NCI-H748 treated with DMSO at 0.1 percent for 48 hours (cell line): Measurements from ENCODE around the gene TRNT1.

Experiments
- DNase-seq: peaks from one replicate; lab custom pipeline; 2025; lab: John Stamatoyannopoulos, UW

TRNT1 gene

DNA sequence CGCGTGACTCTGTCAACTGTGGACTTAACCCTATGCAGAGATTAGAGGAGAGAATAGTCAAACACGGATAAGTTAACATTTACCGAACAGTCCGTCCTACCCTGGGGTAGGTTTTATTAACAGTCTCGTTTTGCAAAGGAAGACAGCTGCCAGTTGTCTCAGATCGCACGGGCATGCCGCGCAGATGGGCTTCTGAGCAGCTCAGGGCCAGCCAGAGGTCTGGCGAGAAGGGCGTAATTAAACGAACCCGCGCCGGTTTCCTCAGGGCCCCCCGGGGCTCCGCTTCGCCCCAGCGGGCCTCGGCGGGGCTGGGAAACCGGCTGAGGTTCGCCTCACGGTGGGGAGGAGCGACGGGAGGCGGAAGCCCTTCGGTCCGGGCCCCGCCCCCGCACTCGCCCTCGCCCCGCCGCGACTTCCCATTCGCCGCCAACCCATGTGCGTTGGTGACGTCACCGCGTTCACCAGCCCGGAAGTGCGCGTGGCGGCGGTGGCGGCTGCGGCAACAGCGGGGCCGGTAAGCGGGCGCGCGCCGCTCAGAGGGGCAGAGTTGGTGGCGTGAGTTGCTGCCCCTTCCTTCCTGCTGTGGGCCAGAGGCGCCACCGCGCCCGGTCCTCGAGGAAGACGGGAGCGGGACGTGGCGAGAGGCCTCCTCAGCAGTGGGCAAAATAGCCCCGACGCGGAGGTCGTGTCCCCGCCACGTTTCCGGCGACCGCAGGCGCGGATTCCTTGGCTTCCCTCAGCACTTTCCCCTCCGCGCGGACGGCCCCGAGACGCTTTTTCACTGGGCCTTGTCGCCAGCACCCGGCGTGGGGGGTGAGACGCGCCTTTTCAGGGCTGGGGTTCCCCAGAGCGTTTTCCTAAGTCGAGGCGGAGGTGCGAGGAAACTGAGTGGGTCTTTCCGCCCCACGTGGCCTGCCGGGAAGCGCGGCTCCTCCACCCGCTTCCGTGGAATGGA is at the start of gene TRNT1:
TRNT1 (plus strand) TSS at position 464 of the 955 bp plus-strand sequence. CDS start 2,101 bp downstream, outside the sequence.
- DNase-seq = peak; percentile 76

DNA sequence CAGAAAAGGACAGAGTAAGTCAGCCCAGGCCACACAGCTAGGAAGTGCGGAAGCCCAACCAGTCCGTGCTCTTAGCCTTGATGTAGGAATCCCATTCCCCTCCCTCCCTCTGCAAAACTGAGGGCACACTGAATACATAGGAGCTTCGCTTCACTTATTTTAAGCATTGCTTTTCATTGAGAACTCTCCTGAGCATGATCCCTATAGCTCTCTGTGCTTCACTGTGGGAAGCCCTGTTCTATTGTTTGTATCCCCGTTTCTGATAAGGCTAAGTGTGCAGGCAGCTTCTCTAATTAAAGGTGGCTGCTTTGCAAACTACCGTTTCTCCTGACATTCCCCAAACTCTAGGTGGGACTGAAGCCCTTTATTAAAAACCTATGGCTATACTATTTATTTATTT is 46.4 kb upstream of the TRNT1 start:
- DNase-seq = no peak

DNA sequence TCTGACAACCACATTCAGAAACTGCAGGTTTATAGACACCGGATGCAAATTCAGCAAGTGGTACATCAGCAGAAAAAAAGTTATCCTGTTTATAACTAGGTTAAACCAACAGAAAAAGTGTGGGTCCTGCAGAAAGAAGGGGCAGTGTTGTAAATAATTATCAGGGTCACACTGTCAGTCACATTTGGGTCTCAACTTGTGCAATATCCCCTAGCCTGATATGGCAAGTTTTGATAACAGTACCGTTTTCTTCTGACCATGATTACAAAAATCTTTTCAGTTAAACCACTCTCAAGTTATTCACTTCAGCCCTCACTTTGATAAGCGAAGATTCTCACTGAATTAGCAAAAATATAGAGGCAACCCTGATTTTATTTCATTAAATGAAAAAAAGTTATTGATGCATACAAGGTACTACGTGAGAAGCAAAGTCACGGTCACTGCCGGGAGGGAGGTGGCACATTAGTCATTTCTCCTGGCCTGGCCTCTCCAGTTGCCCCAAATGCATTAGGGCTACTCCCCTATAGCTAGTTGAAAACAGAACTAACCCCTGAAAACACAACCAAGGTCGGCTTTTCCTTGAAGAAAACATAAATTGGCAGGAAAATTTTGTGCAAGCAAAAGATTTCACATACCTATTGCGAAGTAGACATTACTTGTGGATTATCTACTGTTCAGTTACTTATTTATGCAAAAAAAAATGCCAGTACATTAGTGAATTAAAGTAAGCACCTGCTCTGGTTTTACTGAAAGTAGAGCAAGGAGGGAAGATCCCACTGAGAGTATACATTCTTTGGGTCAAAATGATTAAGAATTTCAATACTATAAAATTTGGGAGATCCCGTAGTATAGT is 45.1 kb upstream of the TRNT1 start:
- DNase-seq = no peak

DNA sequence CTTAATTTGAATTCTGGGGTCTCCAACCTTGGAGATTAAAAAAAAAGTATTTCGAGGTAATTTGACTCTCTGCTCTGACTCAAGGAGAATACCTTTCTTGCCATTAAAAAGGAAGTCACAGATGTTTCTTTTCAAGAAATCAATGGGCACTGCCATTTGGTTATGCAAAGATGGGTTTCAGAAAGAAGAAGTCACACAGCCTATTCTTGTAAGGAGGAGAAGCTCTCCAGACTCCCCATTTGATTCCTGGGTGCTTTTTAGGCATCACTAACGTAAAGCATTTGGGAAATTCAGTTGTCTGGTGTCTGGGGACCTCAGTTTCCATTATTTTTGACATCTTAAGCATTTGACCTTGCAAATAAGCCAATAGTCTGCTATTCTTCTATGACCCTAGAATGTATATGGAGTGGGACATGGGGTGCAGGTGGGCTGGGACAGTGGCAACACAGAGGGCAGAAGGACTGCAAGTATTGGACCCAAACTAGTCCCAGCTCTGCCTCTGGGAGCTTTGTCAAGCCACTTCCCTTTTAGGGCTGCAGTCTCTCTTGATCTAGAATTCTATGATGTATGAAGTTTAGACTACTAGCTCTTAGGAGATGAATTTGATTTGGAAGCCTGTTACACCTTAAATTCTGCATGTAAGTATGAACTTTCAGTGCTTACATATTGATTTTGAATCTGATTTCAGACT is 44.4 kb upstream of the TRNT1 start:
- no peak for DNase-seq

DNA sequence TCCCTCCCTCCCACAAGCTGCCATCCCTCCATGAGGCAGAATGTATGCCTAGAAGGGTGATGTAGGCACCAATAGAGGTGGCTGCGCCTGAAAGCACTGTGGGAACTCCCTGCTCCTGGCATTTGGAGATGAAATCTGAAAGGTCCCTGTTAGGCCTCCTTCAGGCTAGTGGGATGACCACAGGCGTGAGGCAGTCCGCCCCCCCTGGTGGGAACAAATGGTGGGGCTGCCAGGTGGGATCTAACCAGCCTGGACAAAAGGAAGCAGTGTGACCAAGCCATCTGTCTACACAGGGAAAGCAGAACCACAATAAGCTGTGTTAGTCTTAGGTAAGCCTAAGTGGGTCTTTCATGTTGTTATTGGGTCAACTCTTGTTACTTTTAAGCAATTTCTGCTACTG is 41.9 kb upstream of the TRNT1 start:
- DNase-seq = no peak

DNA sequence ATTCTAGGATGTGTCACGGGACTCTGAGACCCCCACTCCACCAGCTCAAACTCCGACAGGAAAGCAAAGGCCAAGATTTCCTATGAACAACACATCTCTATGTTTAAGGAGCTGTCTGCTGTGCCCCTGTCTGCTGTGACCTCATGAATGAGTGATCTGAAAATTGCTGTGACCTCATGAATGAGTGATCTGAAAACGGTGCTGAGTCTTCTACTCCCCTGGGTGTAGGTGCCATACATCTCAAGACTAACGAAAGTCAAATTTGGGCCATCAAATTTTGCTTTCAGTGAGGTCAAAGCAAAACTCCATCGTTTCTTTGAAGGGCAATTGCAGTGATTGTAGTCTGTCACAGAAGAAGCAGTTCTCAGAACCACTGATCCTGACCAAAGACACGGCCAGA is 41.0 kb upstream of the TRNT1 start:
- no peak for DNase-seq

DNA sequence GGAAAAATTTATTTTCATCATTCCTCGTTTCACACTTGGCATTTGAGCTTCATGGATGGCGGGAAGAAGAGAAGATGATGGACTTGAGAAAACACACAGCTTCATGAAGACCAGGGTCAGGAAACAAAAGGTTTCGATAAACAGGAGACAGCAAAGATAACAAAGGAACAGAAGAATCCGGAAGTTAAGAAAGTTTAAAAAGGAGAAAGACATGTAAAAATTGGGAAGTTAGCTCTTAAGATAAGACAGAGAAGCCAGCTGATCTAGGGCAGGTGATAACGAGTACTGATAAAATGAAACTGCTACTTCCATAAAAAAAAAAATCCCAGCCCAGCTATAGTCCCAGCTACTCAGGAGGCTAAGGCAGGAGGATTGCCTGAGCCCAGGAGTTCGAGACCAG is 40.5 kb upstream of the TRNT1 start:
- no peak for DNase-seq

DNA sequence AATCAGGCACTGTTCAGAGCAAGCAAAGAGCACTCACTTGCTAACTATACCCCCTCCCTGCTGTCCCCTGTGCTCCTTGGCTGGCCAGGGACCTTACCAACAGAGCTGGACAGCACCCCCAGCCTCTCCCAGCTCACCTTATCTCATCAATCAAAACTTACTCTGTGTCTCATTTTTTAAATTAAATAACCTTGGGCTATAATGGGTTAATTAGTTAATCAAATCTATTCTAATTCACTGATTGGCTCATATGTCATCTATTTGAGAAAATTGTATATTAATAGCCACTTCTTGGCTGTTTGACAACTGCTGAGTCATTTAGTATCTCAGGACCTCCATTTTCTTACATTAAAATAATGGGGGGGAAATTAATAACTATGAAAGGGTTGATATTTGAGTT is 39.5 kb upstream of the TRNT1 start:
- no peak for DNase-seq

DNA sequence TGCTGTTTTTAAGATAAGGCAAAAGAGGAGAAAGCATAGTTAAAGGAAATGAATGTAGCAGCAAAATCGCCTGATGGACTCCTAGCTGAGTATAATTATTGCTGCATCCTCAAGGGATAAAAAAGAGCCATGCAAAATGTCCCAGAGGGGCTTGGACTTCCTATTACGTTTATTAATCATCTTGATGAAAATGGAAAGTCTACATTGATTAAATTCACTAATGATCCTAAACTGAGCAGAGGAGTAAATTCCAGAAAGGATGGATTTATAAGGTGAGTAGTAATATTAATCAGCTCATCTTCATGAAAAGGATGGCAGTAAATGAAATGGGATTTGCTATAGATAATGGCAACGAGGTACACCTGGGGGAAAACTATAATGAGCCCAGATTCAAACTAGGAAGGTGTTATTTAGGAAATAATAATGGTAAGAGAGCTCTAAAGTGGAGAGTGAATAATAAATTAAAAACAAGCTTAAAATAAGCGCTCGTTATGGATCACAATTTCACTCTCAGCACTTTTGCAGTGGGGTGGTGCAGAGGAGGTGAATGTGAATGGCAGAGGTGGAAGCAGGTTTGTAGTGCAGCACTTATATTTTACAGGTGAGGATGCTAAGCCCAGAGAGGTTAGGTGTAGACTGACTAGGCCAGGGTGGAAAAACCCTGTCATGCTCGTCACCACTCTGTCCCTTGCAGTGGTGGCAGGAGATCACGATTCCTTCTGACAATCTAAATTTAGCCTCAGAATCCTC is 38.8 kb upstream of the TRNT1 start:
- no peak for DNase-seq

DNA sequence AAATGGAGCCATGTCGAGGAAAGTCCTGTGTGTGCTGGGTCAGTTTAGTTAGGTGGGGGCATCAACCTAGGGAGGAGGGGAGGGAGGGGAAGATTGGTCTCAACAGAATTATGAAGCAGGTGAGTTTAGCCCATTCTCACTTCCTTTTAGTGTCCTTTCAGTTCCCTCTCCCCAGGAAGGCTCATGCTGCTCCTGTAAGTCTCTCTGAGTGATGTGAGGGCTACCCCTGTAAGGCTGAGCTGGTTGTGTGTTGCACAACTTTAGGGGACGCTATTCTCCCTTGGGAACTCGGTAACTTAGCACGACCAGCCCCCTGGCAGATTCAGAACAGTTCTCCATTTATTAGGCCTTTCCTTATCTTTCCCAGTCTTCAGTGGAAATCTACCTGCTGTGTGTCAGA is 37.7 kb upstream of the TRNT1 start:
- DNase-seq = no peak

DNA sequence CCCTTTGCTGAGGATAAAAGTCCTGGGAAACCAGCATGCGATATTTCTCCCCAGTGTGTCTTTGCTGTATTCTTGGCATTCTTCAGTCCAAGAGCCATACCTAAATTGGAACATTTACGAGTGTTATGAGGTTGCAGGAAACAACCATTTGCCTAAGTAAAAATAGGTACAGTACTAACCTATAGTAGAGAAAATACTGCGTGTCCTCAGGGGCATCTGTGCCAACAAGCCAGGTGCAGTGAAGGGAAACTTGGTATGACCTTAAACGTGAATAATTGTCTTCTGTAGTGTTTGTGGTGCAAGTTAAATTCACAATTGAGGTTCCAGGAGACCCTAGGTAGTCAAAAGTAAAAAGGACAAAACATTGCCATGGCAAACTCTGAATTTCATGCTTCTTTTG is 28.8 kb upstream of the TRNT1 start:
- no peak for DNase-seq

DNA sequence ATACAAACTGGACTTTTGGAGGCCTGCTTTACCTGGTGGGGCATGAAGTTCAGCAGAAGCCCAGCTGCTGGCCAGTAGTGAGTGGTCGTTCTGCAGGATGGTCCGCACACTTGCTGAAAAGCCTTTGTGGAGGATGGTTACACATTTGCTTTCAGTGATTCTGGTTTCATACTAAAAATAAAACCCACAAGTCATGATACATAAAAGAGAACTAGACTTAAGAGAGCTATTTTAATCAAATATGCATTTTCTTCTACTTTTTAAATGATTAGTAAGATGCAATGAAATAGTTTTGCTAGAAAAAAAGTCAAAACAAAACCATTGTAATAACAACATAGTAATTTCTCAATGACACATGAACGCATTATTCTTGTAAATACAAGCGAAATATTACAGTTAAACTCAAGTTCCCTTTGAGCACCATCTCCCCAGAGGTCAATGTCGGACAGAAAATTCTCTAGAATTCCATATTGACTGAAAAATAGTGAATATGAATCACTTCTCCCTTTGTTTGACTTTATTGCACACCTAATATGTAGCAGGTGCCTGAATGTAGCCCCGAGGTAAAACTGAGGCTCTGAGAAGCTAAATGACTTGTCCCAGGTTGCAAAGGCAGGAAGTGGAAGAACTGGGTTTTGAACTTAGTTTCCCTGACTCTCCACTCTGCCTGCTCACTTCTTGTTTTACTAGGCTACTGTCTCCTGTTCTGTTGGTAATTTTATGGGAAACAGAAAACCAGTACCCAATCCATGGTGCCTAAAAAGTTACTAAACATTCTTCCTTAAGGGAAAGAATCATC is 24.9 kb upstream of the TRNT1 start:
- no peak for DNase-seq

DNA sequence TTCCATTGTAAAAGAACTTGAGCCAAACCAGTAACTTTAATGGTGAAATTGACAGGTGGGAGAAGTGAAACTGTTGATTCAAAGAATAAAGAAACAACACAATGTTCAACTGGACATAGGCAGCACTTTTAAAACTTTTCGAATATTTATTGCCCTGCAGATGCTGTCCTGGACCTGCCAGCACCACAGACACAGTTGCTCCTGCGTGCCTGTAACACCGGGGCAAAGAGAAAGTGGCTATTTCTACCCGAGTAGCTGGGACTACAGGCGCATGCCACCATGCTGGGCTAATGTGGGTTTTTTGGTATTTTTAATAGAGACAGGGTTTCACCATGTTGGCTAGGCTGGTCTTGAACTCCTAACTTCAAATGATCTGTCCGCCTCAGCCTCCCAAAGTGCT is 24.0 kb upstream of the TRNT1 start:
- DNase-seq = no peak

DNA sequence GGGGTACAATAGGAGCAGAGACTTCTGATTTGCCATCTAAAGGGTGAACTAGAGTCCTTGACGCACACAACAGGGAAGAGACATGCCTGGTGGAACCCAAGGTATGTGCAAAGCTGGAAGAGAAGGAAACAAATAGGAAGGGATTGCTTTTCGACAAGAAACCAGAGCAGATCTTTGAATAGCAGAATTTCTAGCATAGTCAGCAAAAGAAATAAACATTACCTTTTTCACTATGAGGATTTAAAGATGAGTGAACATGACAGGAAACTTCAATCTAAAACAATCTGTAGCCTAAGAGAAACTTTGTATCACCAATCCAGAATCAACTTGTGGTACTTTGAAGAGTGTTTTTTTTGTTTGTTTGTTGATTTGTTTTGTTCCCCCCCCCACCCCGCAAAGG is 21.5 kb upstream of the TRNT1 start:
- no peak for DNase-seq

DNA sequence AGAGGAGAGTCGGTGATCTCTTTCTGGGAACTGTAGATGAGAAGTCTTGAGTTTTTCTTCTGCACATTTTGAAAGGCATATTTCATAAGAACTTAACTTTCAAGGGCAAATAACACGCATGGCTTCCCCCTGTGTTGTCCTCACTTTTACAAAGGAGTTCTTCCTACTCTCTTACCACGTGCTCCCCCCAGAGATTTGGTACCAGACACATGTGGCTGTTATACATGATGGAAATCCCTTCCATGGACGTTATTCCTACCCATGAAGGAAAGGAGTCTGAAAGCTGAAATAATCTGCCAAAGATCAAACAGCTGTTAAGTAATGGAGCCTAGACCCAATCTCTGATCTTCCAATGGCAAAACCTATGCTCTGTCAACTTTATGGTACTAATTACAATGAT is 20.9 kb upstream of the TRNT1 start:
- no peak for DNase-seq

DNA sequence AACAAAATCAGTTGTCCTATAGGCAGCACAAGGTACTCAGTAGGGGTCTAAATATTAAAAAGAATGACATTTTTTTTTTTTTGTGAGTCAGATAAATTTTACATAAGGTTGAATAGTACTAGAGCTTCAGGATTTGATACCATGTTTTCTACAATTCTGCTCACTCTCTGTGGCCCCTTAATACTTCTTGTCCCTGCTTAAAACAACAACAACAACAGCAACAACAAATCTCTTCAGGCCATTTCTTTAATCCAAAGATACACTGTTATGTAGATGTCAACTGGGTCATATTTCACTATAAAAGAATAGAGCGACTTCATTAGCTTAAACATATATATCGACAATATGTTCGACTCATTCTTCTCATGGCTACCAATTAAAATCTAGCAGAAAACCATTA is 19.6 kb upstream of the TRNT1 start:
- DNase-seq = no peak

DNA sequence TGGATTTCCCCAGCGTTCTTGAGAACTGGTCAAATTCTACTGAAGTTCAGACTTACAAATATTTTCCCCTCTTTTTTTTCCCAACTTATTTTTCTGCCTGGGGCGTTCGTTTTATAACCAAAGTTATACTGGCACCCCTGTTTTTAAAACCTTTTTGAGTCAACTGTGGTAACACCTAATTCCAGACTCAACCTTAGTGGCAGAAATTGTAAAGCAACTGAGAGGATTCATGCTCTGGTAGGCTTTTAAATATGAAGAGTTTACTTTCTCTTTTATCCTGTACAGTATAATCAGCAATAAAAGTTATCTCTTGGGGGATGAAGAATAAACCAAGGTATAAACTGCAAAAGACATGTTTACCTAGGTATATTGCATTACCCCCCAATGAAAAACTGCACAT is 18.9 kb upstream of the TRNT1 start:
- no peak for DNase-seq

DNA sequence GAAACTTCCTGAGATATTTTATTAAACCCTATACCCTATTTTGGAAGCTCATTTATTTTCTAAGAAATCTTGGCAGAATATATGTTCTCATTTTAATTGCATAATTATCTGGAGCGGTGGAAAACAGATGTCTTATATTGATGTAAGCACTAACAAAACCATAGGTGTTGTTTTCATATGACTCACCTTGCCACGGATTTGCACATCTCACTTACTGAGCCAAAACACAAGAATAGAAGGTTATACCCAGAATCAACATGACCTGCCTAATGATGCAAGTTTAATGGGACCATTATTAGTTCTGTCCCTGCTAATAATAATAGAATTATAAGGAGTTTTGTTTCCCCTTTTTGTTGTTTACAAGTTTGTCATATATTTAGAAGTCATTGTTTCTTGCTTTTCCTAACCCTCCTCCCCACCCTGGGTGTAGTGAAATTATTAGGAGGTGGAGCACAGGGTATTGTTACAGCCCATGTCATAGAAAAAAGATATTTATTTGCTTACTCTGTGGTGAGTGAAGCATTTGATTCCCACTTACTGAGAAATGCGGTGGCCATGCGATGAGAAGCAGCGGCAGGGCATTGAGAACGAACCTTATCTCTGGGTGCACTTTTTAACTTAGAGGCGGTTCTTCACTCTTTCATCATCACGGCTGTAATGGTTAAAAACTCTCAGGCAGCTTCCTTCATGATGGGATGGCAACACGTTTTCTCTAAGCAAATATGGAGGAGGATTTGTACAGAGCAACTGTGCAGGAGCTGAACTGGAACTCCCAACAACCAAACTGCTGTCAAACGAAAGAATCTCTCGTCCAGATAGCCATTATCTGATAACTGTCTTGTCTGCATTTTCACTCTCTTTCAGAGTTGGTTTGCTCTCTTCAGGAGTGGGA is 17.1 kb upstream of the TRNT1 start:
- DNase-seq = peak; percentile 24

DNA sequence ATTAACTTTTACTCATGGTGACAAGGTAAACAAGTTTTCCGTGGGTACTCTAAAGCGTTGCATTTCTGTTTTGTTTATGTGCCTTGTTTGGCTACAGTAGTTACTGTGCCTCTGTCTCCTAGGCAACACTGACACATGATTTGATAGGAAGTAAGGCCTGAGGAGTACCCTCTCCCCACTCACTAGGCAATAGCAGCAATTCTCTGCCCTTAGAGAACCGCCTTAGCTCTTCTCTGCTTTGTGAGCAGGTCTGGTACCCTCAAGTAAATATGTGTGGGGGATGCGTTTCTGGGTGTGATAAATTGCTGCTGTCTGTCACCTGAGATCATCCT is 16.5 kb upstream of the TRNT1 start, which contains the start of gene IL5RA:
IL5RA (minus strand) TSS at position 76 of the 332 bp plus-strand sequence. CDS start 5,390 bp downstream, outside the sequence.
- DNase-seq = peak; percentile 66
